Right renal cortex interstitium (tissue), 3 donors: ENCODE data around the gene TARS2. TPM values are rescaled to one million over a fixed set of nuclear protein-coding genes. Genes with fewer than 3 reads are reported as not detected.

Source experiments
- DNase-seq, 3 donors: peaks; one replicate each; pipeline ENCODE4 v3.0.0-alpha.2; 2013; ENCODE audit warnings: low read depth in 3 of 3, low spot score in 2 of 3
- polyA plus RNA-seq, 3 donors: library from polyadenylated mRNA; unstranded; fragments of 120-200 nt; gene quantifications; one replicate each; pipeline ENCODE4 v1.2.1, GENCODE V29; 2013; ENCODE audit not compliant: insufficient read length in 3 of 3

The TARS2 gene
- polyA plus RNA-seq, 3 donors, result 19.7 to 25.4 (median 23.1) TPM

- DNase-seq, result no peak
These were observed 68.2 kb downstream of the TARS2 start for GRCh38 chr1:150555198-150555970.

GRCh38 chr1:150555971-150556865, 69.0 kb downstream of the TARS2 start:
- no peak for DNase-seq

DNA sequence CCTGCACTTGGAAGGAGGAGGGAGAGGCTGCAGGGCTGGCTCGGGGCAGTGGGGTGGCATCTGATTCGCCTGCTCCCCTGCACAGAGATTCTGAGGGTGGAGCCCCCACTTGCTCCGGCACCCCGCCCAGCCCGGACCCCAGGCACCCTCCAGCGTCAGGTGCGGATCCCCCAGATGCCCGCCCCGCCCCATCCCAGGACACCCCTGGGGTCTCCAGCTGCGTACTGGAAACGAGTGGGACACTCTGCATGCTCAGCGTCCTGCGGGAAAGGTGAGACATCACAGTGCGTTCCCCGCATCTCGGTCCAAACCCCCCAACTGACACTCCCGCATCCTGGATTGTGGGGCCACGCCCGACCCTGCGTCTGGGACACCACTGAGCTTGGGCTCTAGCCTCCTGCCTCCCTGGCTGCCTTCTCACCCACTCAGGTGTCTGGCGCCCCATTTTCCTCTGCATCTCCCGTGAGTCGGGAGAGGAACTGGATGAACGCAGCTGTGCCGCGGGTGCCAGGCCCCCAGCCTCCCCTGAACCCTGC, 69.9 kb downstream of the TARS2 start:
- DNase-seq, result no peak

Other genes with a start within 250 kb of the TARS2 start
- 10 to 100 TPM in 1 of 3 donors, 1 to 10 TPM in 2; 6.8 to 10.5 (median 9.0) TPM for gene CA14, start 229.6 kb upstream of the TARS2 start, polyA plus RNA-seq
- gene APH1A, start 218.4 kb upstream of the TARS2 start, polyA plus RNA-seq, result 100 to 1,000 TPM; 193 to 204 (median 203) TPM
- gene C1orf54, start 214.6 kb upstream of the TARS2 start, polyA plus RNA-seq, result 10 to 100 TPM; 53.9 to 64.4 (median 61.7) TPM
- 1 to 10 TPM; 7.1 to 8.3 (median 7.6) TPM for gene CIART, start 204.9 kb upstream of the TARS2 start, polyA plus RNA-seq
- 10 to 100 TPM; 83.6 to 91.3 (median 86.7) TPM for gene MRPS21, start 193.6 kb upstream of the TARS2 start, polyA plus RNA-seq
- 10 to 100 TPM; 59.9 to 64.2 (median 63.7) TPM for gene PRPF3, start 165.9 kb upstream of the TARS2 start, polyA plus RNA-seq
- gene RPRD2, start 123.3 kb upstream of the TARS2 start, polyA plus RNA-seq, result 10 to 100 TPM; 46.9 to 55.5 (median 50.2) TPM
- 10 to 100 TPM; 10.9 to 15.7 (median 11.9) TPM for gene ECM1, start 20.7 kb downstream of the TARS2 start, polyA plus RNA-seq
- gene FALEC, start 28.3 kb downstream of the TARS2 start, polyA plus RNA-seq, result under 1 TPM in 2 of 3 donors, not detected in 1; 0.40 to 0.44 TPM
- 10 to 100 TPM in 2 of 3 donors, 1 to 10 TPM in 1; 9.6 to 11.8 (median 10.9) TPM for gene ADAMTSL4, start 62.0 kb downstream of the TARS2 start, polyA plus RNA-seq
- gene MCL1, start 92.2 kb downstream of the TARS2 start, polyA plus RNA-seq, result 100 to 1,000 TPM; 172 to 221 (median 175) TPM
- gene ENSA, start 142.2 kb downstream of the TARS2 start, polyA plus RNA-seq, result 100 to 1,000 TPM; 231 to 234 (median 231) TPM
- 10 to 100 TPM; 40.5 to 45.0 (median 44.6) TPM for gene GOLPH3L, start 209.7 kb downstream of the TARS2 start, polyA plus RNA-seq
- not detected for gene HORMAD1, start 233.5 kb downstream of the TARS2 start, polyA plus RNA-seq